ENCODE results near the gene ATP6AP2.

DNA sequence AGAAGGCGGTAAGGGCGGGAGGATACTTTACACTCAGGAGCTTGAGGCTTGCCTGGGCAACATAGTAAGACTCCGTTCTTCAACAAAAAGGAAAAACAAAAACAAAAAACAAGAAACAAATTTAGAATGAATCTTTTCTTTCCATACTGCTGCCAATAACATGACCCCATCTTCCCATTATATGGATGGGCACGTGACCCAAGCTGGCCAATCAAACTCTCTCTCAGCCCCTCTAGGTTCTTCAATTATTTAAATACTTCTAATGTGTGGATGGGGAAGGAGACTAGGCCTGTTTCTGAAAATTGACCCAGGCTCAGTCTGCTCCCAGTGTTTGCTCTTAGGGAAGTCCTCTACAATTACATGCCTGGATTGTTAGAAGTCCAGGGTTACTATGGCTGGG is 22.2 kb upstream of the ATP6AP2 start:
- TF ChIP-seq CTCF (IDR thresholded peaks at IDR 0.05), result no peak
- TF ChIP-seq POLR2AphosphoS5 (IDR thresholded peaks at IDR 0.05), result no peak
- no peak for TF ChIP-seq POLR2A (IDR thresholded peaks at IDR 0.05)
